ENCODE measurements around the gene ZNF483. TPM values are rescaled to one million over a fixed set of nuclear protein-coding genes. Genes with fewer than 3 reads are reported as not detected.
"Not testable (repeated sequence)": the region's sequence is repeated elsewhere in the genome, so short reads cannot be mapped to it uniquely, and the experiment has no call there.

Gene ZNF483
- total RNA-seq, 1 experiment from 2014 or later: not detected

- no TSS peak for BruUV-seq (replicated peaks)
- CTCF ChIA-PET: no interaction called here
Measured at GRCh38 chr9:111482694-111483438, 42.1 kb upstream of the ZNF483 start.

GRCh38 chr9:111483439-111483857 is 41.5 kb upstream of the ZNF483 start:
- CTCF ChIA-PET: interaction anchor here (0.6 kb wide), 1 partner anchor 13 kb away, joined by 3 read pairs; no protein-coding TSS in a partner anchor
- Mint-ChIP-seq H3K27me3 (ENCODE audit: unreplicated experiment) (no peaks in the 10 kb centered on the region), H3K4me1 (ENCODE audit: low read depth, unreplicated experiment) (peaks cover 10% of the 10 kb centered on the region), H3K36me3 (ENCODE audit: insufficient read depth, unreplicated experiment) (peaks cover 30% of the 10 kb centered on the region), H3K27ac (ENCODE audit: unreplicated experiment) (no peak overlapping the region), H3K4me3 (ENCODE audit: low read depth, unreplicated experiment) (peak overlapping the region; percentile 84), H3K9me3 (ENCODE audit: low read depth, unreplicated experiment) (no peaks in the 10 kb centered on the region)
- intact Hi-C loops (cut with micrococcal nuclease; ENCODE audit: unreplicated experiment): no loop called here
- no TSS peak for BruUV-seq (replicated peaks)
- no peak for DNase-seq
- TF ChIP-seq CTCF (IDR thresholded peaks at IDR 0.05; ENCODE audit: unreplicated experiment): no peak

More at GRCh38 chr9:111482694-111483438, 42.1 kb upstream of the ZNF483 start:
- Mint-ChIP-seq H3K4me3 (ENCODE audit: low read depth, unreplicated experiment) (peak overlapping the region; percentile 84), H3K27me3 (ENCODE audit: unreplicated experiment) (no peaks in the 10 kb centered on the region), H3K36me3 (ENCODE audit: insufficient read depth, unreplicated experiment) (peaks cover 30% of the 10 kb centered on the region), H3K27ac (ENCODE audit: unreplicated experiment) (peak overlapping the region; percentile 88), H3K9me3 (ENCODE audit: low read depth, unreplicated experiment) (no peaks in the 10 kb centered on the region), H3K4me1 (ENCODE audit: low read depth, unreplicated experiment) (peaks cover 10% of the 10 kb centered on the region)
- DNase-seq: peak; percentile 73
- no peak for TF ChIP-seq CTCF (IDR thresholded peaks at IDR 0.05; ENCODE audit: unreplicated experiment)
- intact Hi-C loops (cut with micrococcal nuclease; ENCODE audit: unreplicated experiment): no loop called here

DNA sequence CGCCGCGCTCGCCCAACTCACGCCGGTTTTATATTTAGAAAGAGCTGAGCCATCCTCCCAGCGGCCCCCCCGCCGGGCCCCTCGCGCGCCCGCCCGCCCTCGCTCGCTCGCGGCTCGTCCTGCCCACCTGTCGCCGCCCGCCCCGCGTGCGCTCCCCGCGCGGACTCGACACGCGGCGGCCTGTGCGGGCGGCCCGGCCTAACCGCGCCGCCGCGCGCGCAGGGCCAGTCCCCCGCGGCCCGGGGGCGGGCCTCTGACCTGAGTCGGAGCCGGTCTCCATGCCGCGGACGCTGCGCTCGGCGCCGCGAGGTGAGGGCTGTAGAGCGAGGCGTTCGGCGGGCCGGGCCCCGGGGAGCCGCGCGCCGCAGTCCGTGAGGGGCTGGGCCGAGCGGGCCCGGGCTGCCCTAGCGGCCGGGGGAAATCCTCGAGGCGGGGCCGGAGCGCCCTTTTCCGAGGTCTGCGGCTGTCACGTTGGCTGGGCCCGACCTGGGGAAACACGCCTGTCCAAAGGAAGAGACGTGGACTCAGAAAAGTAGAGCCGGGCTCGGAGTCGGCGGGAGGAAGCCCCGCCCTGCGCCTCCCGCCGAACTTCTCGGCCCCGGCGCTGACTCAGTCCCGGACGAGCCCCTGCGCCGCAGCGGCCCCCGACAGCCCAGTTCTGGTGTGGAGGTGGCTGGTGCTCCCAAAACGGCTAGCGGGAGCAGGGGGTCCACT is 41.0 kb upstream of the ZNF483 start, which contains the start of gene ECPAS:
ECPAS (minus strand) TSS at position 526 of the 714 bp plus-strand sequence. CDS start 11,465 bp downstream, outside the sequence.
- peak; percentile 71 for DNase-seq
- no peak for TF ChIP-seq CTCF (IDR thresholded peaks at IDR 0.05; ENCODE audit: unreplicated experiment)
- peaks cover 30% of the 10 kb centered on the region for H3K36me3 Mint-ChIP-seq (ENCODE audit: insufficient read depth, unreplicated experiment)
- CTCF ChIA-PET: interaction anchor here (0.6 kb wide), 1 partner anchor 13 kb away, joined by 3 read pairs; no protein-coding TSS in a partner anchor
- peaks cover 10% of the 10 kb centered on the region for H3K4me1 Mint-ChIP-seq (ENCODE audit: low read depth, unreplicated experiment)
- intact Hi-C loops (cut with micrococcal nuclease; ENCODE audit: unreplicated experiment): no loop called here
- no peaks in the 10 kb centered on the region for H3K27me3 Mint-ChIP-seq (ENCODE audit: unreplicated experiment)
- no TSS peak for BruUV-seq (replicated peaks)
- peak within 1 kb of the TSS; percentile 50 for H3K27ac Mint-ChIP-seq (ENCODE audit: unreplicated experiment)
- no peaks in the 10 kb centered on the region for H3K9me3 Mint-ChIP-seq (ENCODE audit: low read depth, unreplicated experiment)
- peak within 1 kb of the TSS; percentile 84 for H3K4me3 Mint-ChIP-seq (ENCODE audit: low read depth, unreplicated experiment)

GRCh38 chr9:111484572-111484894 is 40.4 kb upstream of the ZNF483 start:
- CTCF ChIA-PET: no interaction called here
- TSS peak; percentile 67 for BruUV-seq (replicated peaks)
- DNase-seq: no peak
- peaks cover 30% of the 10 kb centered on the region for H3K36me3 Mint-ChIP-seq (ENCODE audit: insufficient read depth, unreplicated experiment)
- H3K9me3 Mint-ChIP-seq (ENCODE audit: low read depth, unreplicated experiment): no peaks in the 10 kb centered on the region
- H3K27me3 Mint-ChIP-seq (ENCODE audit: unreplicated experiment): no peaks in the 10 kb centered on the region
- peak overlapping the region; percentile 50 for H3K27ac Mint-ChIP-seq (ENCODE audit: unreplicated experiment)
- intact Hi-C loops (cut with micrococcal nuclease; ENCODE audit: unreplicated experiment): no loop called here
- peaks cover 10% of the 10 kb centered on the region for H3K4me1 Mint-ChIP-seq (ENCODE audit: low read depth, unreplicated experiment)
- no peak for TF ChIP-seq CTCF (IDR thresholded peaks at IDR 0.05; ENCODE audit: unreplicated experiment)
- peak overlapping the region; percentile 84 for H3K4me3 Mint-ChIP-seq (ENCODE audit: low read depth, unreplicated experiment)

DNA sequence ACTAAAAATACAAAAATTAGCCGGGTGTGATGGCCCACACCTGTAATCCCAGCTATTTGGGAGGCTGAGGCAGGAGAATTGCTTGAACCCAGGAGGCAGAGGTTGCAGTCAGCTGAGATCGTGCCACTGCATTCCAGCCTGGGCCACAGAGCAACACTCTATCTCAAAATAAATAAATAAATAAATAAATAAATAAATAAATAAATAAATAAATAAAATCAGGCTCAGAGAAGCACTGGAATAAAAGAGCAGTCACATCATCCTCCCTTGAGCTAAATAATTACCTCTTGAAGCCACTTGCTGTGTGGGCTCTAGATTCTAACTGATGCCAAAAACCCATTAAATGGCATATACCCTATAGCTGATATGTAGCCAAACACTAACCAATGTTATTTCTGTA is 27.8 kb upstream of the ZNF483 start:
- not testable (repeated sequence) for H3K4me1 Mint-ChIP-seq (ENCODE audit: low read depth, unreplicated experiment); BruUV-seq (replicated peaks)

More for the DNA sequence above, 27.8 kb upstream of the ZNF483 start:
- H3K27ac Mint-ChIP-seq (ENCODE audit: unreplicated experiment); H3K9me3 Mint-ChIP-seq (ENCODE audit: low read depth, unreplicated experiment); DNase-seq; CTCF ChIA-PET; H3K4me3 Mint-ChIP-seq (ENCODE audit: low read depth, unreplicated experiment); intact Hi-C loops (cut with micrococcal nuclease; ENCODE audit: unreplicated experiment); H3K36me3 Mint-ChIP-seq (ENCODE audit: insufficient read depth, unreplicated experiment): not testable (repeated sequence)
- H3K27me3 Mint-ChIP-seq (ENCODE audit: unreplicated experiment): peaks cover 12% of the 10 kb centered on the region
